VCaP (cell line): ENCODE results near the gene IGF2BP3.

Experiments used
- H3K27ac ChIP-seq: fragments of 450-650 bp; 2 replicates; pipeline ENCODE4 v1.5.1; 2017
- TF ChIP-seq, protein P1 (sequence below): fragments of 450-650 bp; conservative IDR thresholded peaks from 2 replicates; pipeline ENCODE4 v1.5.1; 2017; ENCODE audit warnings: mild to moderate bottlenecking, moderate library complexity

The IGF2BP3 gene

DNA sequence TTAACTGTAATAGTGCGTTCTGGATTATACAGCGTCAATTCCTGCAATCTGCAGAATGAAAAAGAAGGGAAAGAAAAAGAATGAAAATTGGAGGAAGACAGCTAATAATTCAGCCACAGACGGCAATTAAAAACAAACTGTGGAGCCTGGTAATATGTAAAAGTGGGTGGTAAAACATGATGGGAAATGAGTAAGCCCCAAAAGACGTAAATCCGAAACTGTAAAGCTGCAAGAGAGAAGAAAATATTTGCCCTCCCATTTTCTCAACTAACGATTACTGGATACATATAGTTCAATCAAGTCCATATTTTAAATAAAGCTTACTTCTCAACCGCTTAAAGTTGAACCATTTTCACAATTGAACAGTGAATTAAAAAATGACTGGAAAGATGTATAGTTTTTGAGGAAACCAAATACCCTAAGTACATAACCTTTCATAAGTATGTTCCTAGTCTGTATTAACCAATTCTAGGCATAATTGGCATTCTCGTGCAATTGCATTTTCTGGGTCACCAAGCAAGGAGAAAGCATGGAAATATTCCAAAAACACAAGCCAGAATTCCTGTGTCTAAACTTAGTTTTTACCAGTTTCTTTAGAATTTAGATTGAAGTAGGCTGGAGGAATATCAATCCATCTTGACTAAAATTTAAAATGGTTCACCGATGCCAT, 126.3 kb downstream of the IGF2BP3 start:
- H3K27ac ChIP-seq: no peak overlapping the region
- TF ChIP-seq, protein P1, sequence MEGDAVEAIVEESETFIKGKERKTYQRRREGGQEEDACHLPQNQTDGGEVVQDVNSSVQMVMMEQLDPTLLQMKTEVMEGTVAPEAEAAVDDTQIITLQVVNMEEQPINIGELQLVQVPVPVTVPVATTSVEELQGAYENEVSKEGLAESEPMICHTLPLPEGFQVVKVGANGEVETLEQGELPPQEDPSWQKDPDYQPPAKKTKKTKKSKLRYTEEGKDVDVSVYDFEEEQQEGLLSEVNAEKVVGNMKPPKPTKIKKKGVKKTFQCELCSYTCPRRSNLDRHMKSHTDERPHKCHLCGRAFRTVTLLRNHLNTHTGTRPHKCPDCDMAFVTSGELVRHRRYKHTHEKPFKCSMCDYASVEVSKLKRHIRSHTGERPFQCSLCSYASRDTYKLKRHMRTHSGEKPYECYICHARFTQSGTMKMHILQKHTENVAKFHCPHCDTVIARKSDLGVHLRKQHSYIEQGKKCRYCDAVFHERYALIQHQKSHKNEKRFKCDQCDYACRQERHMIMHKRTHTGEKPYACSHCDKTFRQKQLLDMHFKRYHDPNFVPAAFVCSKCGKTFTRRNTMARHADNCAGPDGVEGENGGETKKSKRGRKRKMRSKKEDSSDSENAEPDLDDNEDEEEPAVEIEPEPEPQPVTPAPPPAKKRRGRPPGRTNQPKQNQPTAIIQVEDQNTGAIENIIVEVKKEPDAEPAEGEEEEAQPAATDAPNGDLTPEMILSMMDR: no peak

DNA sequence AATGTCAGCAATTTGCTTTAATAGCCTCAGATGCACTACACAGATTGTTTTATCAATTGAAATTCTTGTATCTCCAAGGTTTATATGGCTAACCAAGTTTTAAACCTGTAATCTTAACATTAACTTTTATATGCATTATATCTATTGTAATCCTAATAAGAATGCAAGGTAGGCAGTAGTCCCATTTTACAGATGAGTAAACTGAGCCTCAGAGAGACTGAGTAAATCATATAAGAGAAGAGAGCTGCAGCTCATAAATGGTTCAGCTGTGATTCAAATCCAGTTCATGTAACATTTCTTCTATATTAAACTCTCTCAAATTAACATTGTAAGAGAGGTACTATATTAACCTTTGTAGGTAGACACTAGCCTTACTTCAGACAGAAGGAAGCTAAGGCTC, 127.2 kb downstream of the IGF2BP3 start:
- H3K27ac ChIP-seq: no peak overlapping the region
- TF ChIP-seq, protein P1: no peak

DNA sequence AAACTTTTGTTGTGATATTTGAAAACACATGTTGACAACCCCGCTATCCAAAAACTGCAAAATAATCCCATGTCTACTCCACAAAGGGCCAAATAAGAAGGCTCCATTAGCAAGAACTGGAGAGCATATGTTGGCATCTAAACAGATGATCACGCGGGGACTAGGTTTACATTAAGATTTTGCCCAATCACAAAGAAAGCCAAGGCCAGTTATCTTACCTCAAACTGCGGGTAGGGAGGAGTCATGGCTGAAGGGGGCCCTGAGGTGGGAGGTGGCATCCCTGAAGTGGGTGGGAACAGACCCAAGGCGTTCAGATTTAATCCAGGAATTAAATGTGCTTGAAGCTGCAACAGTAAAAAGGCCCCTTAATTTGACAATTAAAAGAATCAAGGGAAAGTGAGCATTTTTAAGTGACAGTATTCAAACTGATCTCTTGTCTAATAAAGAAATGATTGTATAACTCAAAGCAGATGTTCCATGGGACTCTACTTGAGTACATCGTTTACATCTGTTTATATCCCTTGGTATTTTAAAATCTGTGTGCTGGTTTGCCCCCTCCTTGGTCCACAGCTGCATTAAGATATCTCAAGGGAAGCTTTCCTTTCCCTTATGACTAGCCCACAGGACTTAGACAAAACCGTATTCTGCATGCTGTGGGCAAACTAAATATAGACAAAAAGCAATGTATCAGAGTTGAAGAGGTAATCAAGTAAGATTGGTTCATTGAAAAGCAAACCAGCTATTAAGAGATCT, 128.3 kb downstream of the IGF2BP3 start:
- TF ChIP-seq, protein P1: no peak
- H3K27ac ChIP-seq: no peak overlapping the region

DNA sequence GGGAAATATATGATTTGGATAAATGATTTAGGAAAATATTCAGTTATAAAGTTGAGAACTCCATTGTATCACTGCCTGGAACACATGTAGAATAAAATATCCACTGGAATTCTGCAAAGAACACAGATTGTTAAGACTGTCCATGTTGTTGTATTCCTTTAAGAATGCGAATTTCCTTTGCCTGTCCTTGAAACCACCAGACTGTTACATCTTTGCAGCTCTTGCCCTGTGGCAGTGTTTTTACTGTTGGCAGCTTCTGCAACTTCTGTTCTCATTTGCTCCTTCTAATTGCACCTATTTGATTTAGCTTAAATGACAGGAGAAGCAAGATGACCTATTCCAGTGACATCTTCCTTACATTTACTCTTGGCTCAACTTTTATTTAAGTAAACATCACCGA, 131.4 kb downstream of the IGF2BP3 start:
- H3K27ac ChIP-seq: no peak overlapping the region
- TF ChIP-seq, protein P1: no peak

DNA sequence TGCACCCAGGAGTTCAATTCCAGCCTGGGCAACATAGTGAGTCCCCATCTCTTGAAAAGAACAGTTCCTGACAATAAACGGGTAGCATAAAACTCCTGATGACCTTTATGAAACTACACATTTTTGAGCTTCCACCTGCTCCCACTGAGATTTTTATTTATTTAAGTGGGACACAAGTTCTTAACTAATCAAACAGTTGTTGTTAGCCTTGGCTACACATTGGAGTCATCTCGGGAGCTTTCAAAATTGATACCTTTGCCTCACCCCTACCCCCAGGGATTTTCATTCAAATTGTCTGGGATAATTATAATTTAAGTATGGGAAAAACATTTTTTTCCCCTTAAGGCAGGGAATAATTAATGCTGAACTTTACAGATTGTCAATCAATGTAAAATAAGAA, 131.9 kb downstream of the IGF2BP3 start:
- TF ChIP-seq, protein P1: no peak
- no peak overlapping the region for H3K27ac ChIP-seq

DNA sequence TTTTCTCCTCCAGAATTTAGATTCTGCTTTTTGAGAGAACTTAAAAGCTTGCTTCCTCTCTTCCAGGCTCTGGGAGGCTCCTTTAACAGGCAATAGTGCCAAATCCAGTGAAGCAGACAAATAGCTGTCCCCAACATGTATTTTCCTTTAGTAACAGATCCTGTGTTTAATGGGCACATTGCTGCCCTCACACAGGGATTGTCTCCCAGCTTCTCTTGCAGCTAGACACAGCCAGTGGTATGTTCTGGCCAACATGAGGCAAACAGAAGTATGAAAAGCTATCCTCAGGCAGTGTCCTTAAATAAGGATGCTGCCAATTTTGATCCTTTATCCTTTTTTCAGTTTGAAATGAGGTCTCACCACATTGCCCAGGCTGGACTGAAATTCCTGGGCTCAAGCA, 132.9 kb downstream of the IGF2BP3 start:
- H3K27ac ChIP-seq: no peak overlapping the region
- TF ChIP-seq, protein P1: no peak

DNA sequence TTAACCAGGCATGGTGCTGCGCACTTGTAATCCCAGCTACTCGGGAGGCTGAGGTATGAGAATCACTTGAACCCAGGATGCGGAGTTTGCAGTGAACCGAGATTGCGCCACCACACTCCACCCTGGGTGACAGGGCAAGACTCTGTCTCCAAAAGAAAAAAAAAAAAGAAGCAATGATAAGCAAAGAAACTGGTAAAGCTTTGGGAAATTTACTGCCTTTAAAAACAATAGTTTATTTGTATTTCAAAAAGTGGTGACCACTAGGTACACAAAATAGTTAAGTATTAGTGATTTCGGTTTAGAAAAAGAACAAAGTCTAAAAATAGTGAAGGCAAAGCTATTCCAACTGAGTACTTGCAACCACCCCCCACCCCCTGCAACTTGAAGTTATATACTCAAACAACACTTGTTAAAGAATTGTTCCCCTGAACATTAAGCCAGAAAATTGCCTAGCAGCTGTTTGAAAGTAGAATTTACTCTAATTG, 133.4 kb downstream of the IGF2BP3 start:
- TF ChIP-seq, protein P1: no peak
- no peak overlapping the region for H3K27ac ChIP-seq
